GM21390 (cell line): Measurements from ENCODE around the gene FRAS1.
"Not testable (repeated sequence)": the region's sequence is repeated elsewhere in the genome, so short reads cannot be mapped to it uniquely, and the experiment has no call there.

Experiments
- ATAC-seq: cut with Tn5 transposase; IDR thresholded peaks from one replicate; pipeline ENCODE4 v1.9.1; 2021; ENCODE audit not compliant: unreplicated experiment

The FRAS1 gene

GRCh38 chr4:78534286-78534955 lies 477.3 kb downstream of the FRAS1 start:
- ATAC-seq = no peak

GRCh38 chr4:78542373-78542772 lies 485.2 kb downstream of the FRAS1 start:
- ATAC-seq = no peak

GRCh38 chr4:78543424-78544125 lies 486.5 kb downstream of the FRAS1 start:
- no peak for ATAC-seq

GRCh38 chr4:78544678-78545077 lies 487.6 kb downstream of the FRAS1 start:
- no peak for ATAC-seq

- ATAC-seq = no peak
Observed at GRCh38 chr4:78545275-78546246, 488.4 kb downstream of the FRAS1 start.

GRCh38 chr4:78547899-78548298 lies 490.8 kb downstream of the FRAS1 start:
- ATAC-seq = not testable (repeated sequence)

GRCh38 chr4:78548889-78549288 lies 491.8 kb downstream of the FRAS1 start:
- ATAC-seq = not testable (repeated sequence)

- ATAC-seq = no peak
Observed at GRCh38 chr4:78551420-78552351, 494.6 kb downstream of the FRAS1 start, which contains the start of gene ANXA3. TSS of gene ANXA3 (plus strand) at chr4:78551770. CDS start at chr4:78554474, 2,704 bp downstream.

GRCh38 chr4:78552389-78553042 lies 495.4 kb downstream of the FRAS1 start:
- no peak for ATAC-seq

- no peak for ATAC-seq
Observed at GRCh38 chr4:78553043-78553396, 495.9 kb downstream of the FRAS1 start.

- no peak for ATAC-seq
Observed at GRCh38 chr4:78553529-78554060, 496.5 kb downstream of the FRAS1 start.

GRCh38 chr4:78556665-78557064 lies 499.5 kb downstream of the FRAS1 start:
- ATAC-seq = no peak

GRCh38 chr4:78557841-78558240 lies 500.7 kb downstream of the FRAS1 start:
- no peak for ATAC-seq

- no peak for ATAC-seq
Observed at GRCh38 chr4:78558410-78558809, 501.3 kb downstream of the FRAS1 start.

GRCh38 chr4:78560296-78560963 lies 503.3 kb downstream of the FRAS1 start:
- ATAC-seq = no peak

- ATAC-seq = no peak
Observed at GRCh38 chr4:78561677-78562076, 504.6 kb downstream of the FRAS1 start.

GRCh38 chr4:78562687-78563086 lies 505.6 kb downstream of the FRAS1 start:
- no peak for ATAC-seq

GRCh38 chr4:78565971-78566372 lies 508.8 kb downstream of the FRAS1 start:
- no peak for ATAC-seq
